GM12878 (cell line): Measurements from ENCODE around the gene DOCK1. TPM values are rescaled to one million over a fixed set of nuclear protein-coding genes. Genes with fewer than 3 reads are reported as not detected.

Experiments used
- ATAC-seq: fragments of 200-7000 bp; cut with Tn5 transposase; 3 replicates; pipeline ENCODE4 v1.9.1; 2020; ENCODE audit warnings: mild to moderate bottlenecking, moderate library complexity
- BruUV-seq: library from RNA; stranded (reverse); fragments of 400-500 nt; replicated peaks from 2 replicates; lab custom pipeline; 2021; lab: Mats Ljungman, UMichigan
- CTCF ChIA-PET: fragments of 300-600 bp; sonication (Branson Sonifier 250); formaldehyde crosslinking; extraction: SDS; loops from one replicate; lab custom pipeline; 2021; ENCODE audit warnings: inconsistent platforms; lab: Yijun Ruan, JAX
- POLR2A ChIA-PET: fragments of 350-600 bp; formaldehyde crosslinking; extraction: SDS; loops from one replicate; lab custom pipeline; 2021; ENCODE audit warnings: inconsistent platforms; lab: Charles Lee
- RAD21 ChIA-PET: fragments of 300-600 bp; sonication (Branson Sonifier 250); formaldehyde crosslinking; loops from one replicate; lab custom pipeline; 2023; ENCODE audit warnings: antibody characterized with exemption; ENCODE audit not compliant: unreplicated experiment; lab: Charles Lee
- SMC1A ChIA-PET: fragments of 300-600 bp; sonication (Branson Sonifier 250); formaldehyde crosslinking; loops from one replicate; lab custom pipeline; 2023; ENCODE audit not compliant: unreplicated experiment, uncharacterized antibody; lab: Charles Lee
- DNase-seq: peaks from one replicate; pipeline ENCODE4 v3.0.0-alpha.2; 2011; ENCODE audit warnings: low read depth, low spot score
- FAIRE-seq: peaks from 3 replicates; lab custom pipeline; 2011; peaks lifted over from hg19 to GRCh38; lab: Jason Lieb, UNC
- H2AFZ ChIP-seq: 2 replicates; pipeline ENCODE4 v1.6.0; 2011; ENCODE audit warnings: low read depth, low read length, control low read depth; ENCODE audit not compliant: control insufficient read depth
- H3K27ac ChIP-seq: 2 replicates; pipeline ENCODE4 v1.5.1; 2011; ENCODE audit warnings: control low read depth; ENCODE audit not compliant: control insufficient read depth, insufficient read depth
- H3K27me3 ChIP-seq, 2 experiments: replicated peaks in 1 of 2; 2 replicates each; pipeline versions ENCODE4 v1.6.0 to v1.6.1; 2011; ENCODE audit warnings: low read length in 1 of 2; ENCODE audit not compliant: control insufficient read depth in 2 of 2, insufficient read depth in 2 of 2
- H3K36me3 ChIP-seq, 2 experiments: 2 replicates each; pipeline ENCODE4 v1.5.1; 2011; ENCODE audit warnings: low read length in 1 of 2; ENCODE audit not compliant: control insufficient read depth in 2 of 2, insufficient read depth in 2 of 2
- H3K4me1 ChIP-seq: 2 replicates; pipeline ENCODE4 v1.6.1; 2011; ENCODE audit warnings: mild to moderate bottlenecking, low read length, moderate library complexity, mixed read lengths; ENCODE audit not compliant: control insufficient read depth, insufficient read depth
- H3K4me2 ChIP-seq: 2 replicates; pipeline ENCODE4 v1.6.0; 2011; ENCODE audit warnings: control low read depth; ENCODE audit not compliant: control insufficient read depth, insufficient read depth
- H3K4me3 ChIP-seq: fragments of 200-600 bp; sonication (generic); 2 replicates; pipeline ENCODE4 v1.5.1; 2016
- H3K79me2 ChIP-seq: 2 replicates; pipeline ENCODE4 v1.6.0; 2011; ENCODE audit warnings: low read length; ENCODE audit not compliant: control insufficient read depth, insufficient read depth
- H3K9ac ChIP-seq: 2 replicates; pipeline ENCODE4 v1.8.0; 2011; ENCODE audit warnings: low read length, control low read depth, mixed read lengths; ENCODE audit not compliant: control insufficient read depth, insufficient read depth
- H3K9me3 ChIP-seq: replicated peaks from 3 replicates; pipeline ENCODE4 v1.5.1; 2011; ENCODE audit warnings: mild to moderate bottlenecking, low read length; ENCODE audit not compliant: control insufficient read depth, insufficient read depth
- H4K20me1 ChIP-seq: 2 replicates; pipeline ENCODE4 v1.6.0; 2011; ENCODE audit not compliant: control insufficient read depth, insufficient read depth
- CBX3 ChIP-seq: fragments of 200-600 bp; sonication (generic); IDR thresholded peaks from 2 replicates; pipeline ENCODE4 v1.6.1; 2016; ENCODE audit warnings: low read depth, borderline replicate concordance
- GATAD2B ChIP-seq: fragments of 450-650 bp; conservative IDR thresholded peaks from 2 replicates; pipeline ENCODE4 v1.6.1; 2017; ENCODE audit warnings: low read depth, mild to moderate bottlenecking, moderate library complexity
- KAT2A ChIP-seq: conservative IDR thresholded peaks from 2 replicates; pipeline ENCODE4 v1.6.1; 2011; ENCODE audit warnings: low read depth, low read length; ENCODE audit not compliant: control insufficient read depth
- KDM1A ChIP-seq: fragments of 200-600 bp; sonication (generic); IDR thresholded peaks from 2 replicates; pipeline ENCODE4 v1.6.1; 2016; ENCODE audit warnings: borderline replicate concordance
- NR2F1 ChIP-seq: fragments of 450-650 bp; conservative IDR thresholded peaks from 2 replicates; pipeline ENCODE4 v1.6.1; 2017; ENCODE audit warnings: mild to moderate bottlenecking
- POLR2A ChIP-seq: IDR thresholded peaks from 2 replicates; pipeline ENCODE4 v1.6.1; 2011; ENCODE audit warnings: low read depth, mild to moderate bottlenecking, low read length
- RAD21 ChIP-seq: IDR thresholded peaks from 2 replicates; pipeline ENCODE4 v1.6.1; 2011; ENCODE audit warnings: mild to moderate bottlenecking, low read depth, low read length, moderate library complexity; ENCODE audit not compliant: insufficient read depth
- SIX5 ChIP-seq: IDR thresholded peaks from 2 replicates; pipeline ENCODE4 v1.6.1; 2011; ENCODE audit warnings: mild to moderate bottlenecking, low read depth, low read length, moderate library complexity; ENCODE audit not compliant: severe bottlenecking
- SP1 ChIP-seq: IDR thresholded peaks from one replicate; pipeline ENCODE4 v1.6.1; 2011; ENCODE audit warnings: low read depth, low read length
- SUZ12 ChIP-seq: fragments of 200-600 bp; sonication (generic); IDR thresholded peaks from one replicate; pipeline ENCODE4 v1.6.1; 2018; ENCODE audit warnings: antibody characterized with exemption, mild to moderate bottlenecking; ENCODE audit not compliant: unreplicated experiment
- USF1 ChIP-seq: IDR thresholded peaks from 2 replicates; pipeline ENCODE4 v1.6.1; 2011; ENCODE audit warnings: borderline replicate concordance, low read depth, mild to moderate bottlenecking, moderate library complexity, mixed read lengths, low read length; ENCODE audit not compliant: insufficient read depth; ENCODE audit errors: extremely low read length
- YY1 ChIP-seq: IDR thresholded peaks from 2 replicates; pipeline ENCODE4 v1.6.1; 2011; ENCODE audit warnings: low read depth, mild to moderate bottlenecking, low read length
- WGBS: methylation state at CpG from one replicate; pipeline ENCODE4 v1.1.6; 2016; ENCODE audit warnings: low lambda C conversion rate; ENCODE audit not compliant: insufficient replicate concordance, insufficient coverage; ENCODE audit errors: missing lambda C conversion rate; 5-methylcytosine and 5-hydroxymethylcytosine counted together
- in situ Hi-C: fragments of 300-500 bp; cut with MboI; formaldehyde crosslinking; loops from 9 replicates; pipeline ENCODE4 v1.14.3; 2018; ENCODE audit warnings: mixed read lengths
- intact Hi-C: fragments of 100-400 bp; cut with micrococcal nuclease; formaldehyde crosslinking; loops from one replicate; pipeline ENCODE4 v1.14.2; 2022; ENCODE audit not compliant: unreplicated experiment
- polyA plus RNA-seq, 11 experiments: library from polyadenylated mRNA; depleted of rRNA in 4 of 11; unstranded in 6 of 11; stranded (reverse) in 5 of 11; fragments of >200 nt; fragmentation: Nextera tagmentation in 4 of 11; fragmentation: Illumina TruSeq in 1 of 11; extraction: Ambion mirVana in 4 of 11; extraction: Trizol in 1 of 11; gene quantifications; 1 replicate in 1 of 11; 2 replicates in 10 of 11; pipeline versions ENCODE4 v1.2.1 to v1.2.3, GENCODE V29; 2011 to 2016; ENCODE audit warnings: inconsistent platforms in 2 of 11, missing spikeins in 2 of 11, low read depth in 1 of 11
- total RNA-seq, 4 experiments: library from RNA; depleted of rRNA in 3 of 4; stranded (reverse); fragments of >200 nt in 3 of 4; fragmentation: Illumina TruSeq in 1 of 4; extraction: Trizol in 1 of 4; gene quantifications; 2 replicates each; pipeline versions ENCODE4 v1.2.1 to v1.2.3, GENCODE V29; 2013 to 2021

DOCK1 gene
- total and polyA plus RNA-seq, 10 of the 15 experiments (the other 5 are each of a cell fraction or from before 2014, with no cell fraction given): 0.05 to 0.18 TPM; not detected in 8

- in situ Hi-C loops: no loop called here
- TF ChIP-seq RAD21 (no peak), GATAD2B (no peak), SIX5 (no peak), POLR2A (no peak), CBX3 (no peak), SP1 (no peak), SUZ12 (no peak), KDM1A (no peak), USF1 (no peak), KAT2A (no peak), YY1 (no peak), NR2F1 (no peak)
- H3K9me3 ChIP-seq: no peaks in the 10 kb centered on the region
- no peak for FAIRE-seq
- no peaks in the 10 kb centered on the region for H3K79me2 ChIP-seq
- DNase-seq: no peak
- no peak overlapping the region for H3K27ac ChIP-seq
- no peaks in the 10 kb centered on the region for H3K27me3 ChIP-seq
- RAD21 ChIA-PET: no interaction called here
- H3K4me1 ChIP-seq: no peaks in the 10 kb centered on the region
- H2AFZ ChIP-seq: no peak overlapping the region
- intact Hi-C loops: no loop called here
- CTCF ChIA-PET: no interaction called here
- SMC1A ChIA-PET: no interaction called here
- BruUV-seq: no TSS peak
- POLR2A ChIA-PET: no interaction called here
- no peak overlapping the region for H3K4me3 ChIP-seq
- ATAC-seq: no peak
- H3K9ac ChIP-seq: no peak overlapping the region
- no peaks in the 10 kb centered on the region for H3K36me3 ChIP-seq
- WGBS: 22% methylated on average over 10 of the region's 10 CpGs
- H4K20me1 ChIP-seq: no peaks in the 10 kb centered on the region
- H3K4me2 ChIP-seq: no peak overlapping the region
Observed at GRCh38 chr10:127467811-127468210, 562.6 kb downstream of the DOCK1 start.
